Peyer's patch (tissue), 4 donors: ENCODE results near the gene SAP130.

Experiments used
- CTCF ChIP-seq, 6 experiments: fragments of 450-650 bp in 4 of 6; fragments of 200-600 bp in 2 of 6; sonication (generic) in 1 of 6; IDR thresholded peaks; one replicate each; pipeline ENCODE4 v1.5.1; 2017 to 2019; ENCODE audit warnings: antibody characterized with exemption in 6 of 6, mild to moderate bottlenecking in 3 of 6, moderate library complexity in 1 of 6
- POLR2A ChIP-seq, 2 donors: fragments of 450-650 bp; IDR thresholded peaks; one replicate each; pipeline ENCODE4 v1.5.1; 2017; ENCODE audit warnings: antibody characterized with exemption in 2 of 2, mild to moderate bottlenecking in 2 of 2, moderate library complexity in 2 of 2

GRCh38 chr2:127940641-127941040 lies 87.2 kb downstream of the SAP130 start:
- TF ChIP-seq CTCF (IDR thresholded peaks at IDR 0.05), result no peak
- no peak for TF ChIP-seq POLR2A (IDR thresholded peaks at IDR 0.05)
